ENCODE data around the gene MON2. TPM values are rescaled to one million over a fixed set of nuclear protein-coding genes. Genes with fewer than 3 reads are reported as not detected.

The MON2 gene
- total and polyA plus RNA-seq, 2 of the 13 experiments (the other 11 are each of a cell fraction or from before 2014, with no cell fraction given), result 10.5 to 24.8 TPM

DNA sequence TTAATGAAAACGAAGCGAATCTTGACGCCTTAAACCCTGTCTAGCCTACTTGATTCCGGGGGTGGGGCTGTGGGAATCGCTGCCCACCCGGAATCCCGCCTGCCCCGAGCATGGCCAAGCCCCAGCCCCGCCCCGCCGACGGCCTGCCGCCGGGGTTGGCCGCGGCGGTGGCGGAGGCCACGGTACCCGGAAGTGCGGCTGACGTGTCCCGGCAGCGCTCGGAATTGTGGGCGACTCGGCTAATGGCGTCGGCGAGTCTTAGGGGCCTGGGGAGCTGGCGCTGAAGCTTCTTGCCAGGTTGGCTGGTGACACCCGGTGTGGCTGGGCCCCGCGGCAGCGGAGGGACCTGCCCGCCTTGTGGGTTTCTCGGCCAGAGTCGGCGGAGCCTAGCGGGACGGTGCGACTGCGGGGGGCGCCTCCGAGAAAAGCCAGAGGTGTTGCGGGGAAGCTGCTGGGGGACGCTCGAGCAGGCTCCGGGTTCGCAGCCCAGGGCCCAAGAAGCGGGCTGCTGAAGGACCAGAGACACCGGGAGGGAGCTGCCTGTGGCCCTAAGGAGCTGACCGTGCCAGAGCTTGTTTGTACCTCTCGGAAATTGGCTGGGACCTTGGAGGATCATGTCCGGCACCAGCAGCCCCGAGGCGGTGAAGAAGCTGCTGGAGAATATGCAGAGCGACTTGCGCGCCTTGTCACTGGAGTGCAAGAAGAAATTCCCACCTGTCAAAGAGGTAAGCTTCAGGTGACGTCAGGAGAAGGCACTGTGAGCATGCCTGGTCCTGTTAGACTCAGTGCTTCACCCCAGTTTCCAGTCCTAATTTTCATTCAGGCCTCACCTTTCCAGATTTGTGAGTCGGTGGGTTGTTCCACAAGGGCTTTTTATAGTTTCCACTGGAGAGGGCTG, at the start of gene MON2 (continued):
- TF ChIP-seq ZNF687 (CRISPR knock-in tag; IDR thresholded peaks at IDR 0.05) (peak; percentile 91), IKZF4 (CRISPR knock-in tag; IDR thresholded peaks at IDR 0.05; ENCODE audit: borderline replicate concordance, low read depth, not compliant biosample characterization) (no peak), ZBTB43 (CRISPR knock-in tag; conservative IDR thresholded peaks at IDR 0.05) (peak; percentile 88), SALL1 (CRISPR knock-in tag; IDR thresholded peaks at IDR 0.05) (peak; percentile 73), ZBTB37 (CRISPR knock-in tag; IDR thresholded peaks at IDR 0.05) (no peak), ZSCAN5A (CRISPR knock-in tag; IDR thresholded peaks at IDR 0.05; ENCODE audit: borderline replicate concordance) (no peak), NAIF1 (CRISPR knock-in tag; IDR thresholded peaks at IDR 0.05; ENCODE audit: borderline replicate concordance) (no peak), AFF4 (CRISPR knock-in tag; IDR thresholded peaks at IDR 0.05) (no peak), PAF1 (CRISPR knock-in tag; IDR thresholded peaks at IDR 0.05) (no peak), ZNF597 (CRISPR knock-in tag; IDR thresholded peaks at IDR 0.05) (no peak; the same call in 1 of the 2 replicates)
- TF ChIP-seq, protein P1, sequence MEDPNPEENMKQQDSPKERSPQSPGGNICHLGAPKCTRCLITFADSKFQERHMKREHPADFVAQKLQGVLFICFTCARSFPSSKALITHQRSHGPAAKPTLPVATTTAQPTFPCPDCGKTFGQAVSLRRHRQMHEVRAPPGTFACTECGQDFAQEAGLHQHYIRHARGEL (CRISPR knock-in tag; IDR thresholded peaks at IDR 0.05), result no peak
